Measurements from ENCODE around the gene NLK. TPM values are rescaled to one million over a fixed set of nuclear protein-coding genes. Genes with fewer than 3 reads are reported as not detected.

The NLK gene
- total RNA-seq, 1 experiment from 2014 or later, result 40.3 TPM

GRCh38 chr17:28144019-28144418, 101.5 kb downstream of the NLK start (continued):
- no peak for TF ChIP-seq CTCF (IDR thresholded peaks at IDR 0.05)
- no peak for TF ChIP-seq TP53 (CRISPR knock-in tag; IDR thresholded peaks at IDR 0.05)
- TF ChIP-seq ZNF396 (CRISPR knock-in tag; IDR thresholded peaks at IDR 0.05; ENCODE audit: borderline replicate concordance), result no peak
- no peak for TF ChIP-seq CREB1 (CRISPR knock-in tag; IDR thresholded peaks at IDR 0.05)
- no peak for TF ChIP-seq E2F1 (CRISPR knock-in tag; IDR thresholded peaks at IDR 0.05)

GRCh38 chr17:28145348-28145747, 102.9 kb downstream of the NLK start:
- ChIA-PET CTCF (interaction anchor here (1.4 kb wide), 1 partner anchor 15 kb away, joined by 3 read pairs; no protein-coding TSS in a partner anchor), POLR2A (no interaction called here)
- no peak overlapping the region for H3K27ac Mint-ChIP-seq
- TF ChIP-seq PRRX2 (CRISPR knock-in tag; IDR thresholded peaks at IDR 0.05) (no peak), MYBL2 (CRISPR knock-in tag; IDR thresholded peaks at IDR 0.05) (no peak), TEAD1 (CRISPR knock-in tag; IDR thresholded peaks at IDR 0.05) (no peak), FOXJ3 (CRISPR knock-in tag; IDR thresholded peaks at IDR 0.05; ENCODE audit: borderline replicate concordance) (no peak), MLX (CRISPR knock-in tag; IDR thresholded peaks at IDR 0.05) (no peak), ZNF281 (CRISPR knock-in tag; IDR thresholded peaks at IDR 0.05) (no peak), TCF7 (CRISPR knock-in tag; IDR thresholded peaks at IDR 0.05; ENCODE audit: low read depth) (no peak), ZNF121 (CRISPR knock-in tag; IDR thresholded peaks at IDR 0.05) (no peak), TP53 (CRISPR knock-in tag; IDR thresholded peaks at IDR 0.05) (no peak), HMGXB4 (CRISPR knock-in tag; IDR thresholded peaks at IDR 0.05) (no peak), SMAD4 (CRISPR knock-in tag; IDR thresholded peaks at IDR 0.05) (no peak), SOX15 (CRISPR knock-in tag; IDR thresholded peaks at IDR 0.05) (no peak), TEAD4 (CRISPR knock-in tag; IDR thresholded peaks at IDR 0.05) (no peak), HMGA2 (CRISPR knock-in tag; IDR thresholded peaks at IDR 0.05) (no peak), MAX (CRISPR knock-in tag; IDR thresholded peaks at IDR 0.05) (no peak), CREM (CRISPR knock-in tag; IDR thresholded peaks at IDR 0.05) (no peak), NFATC4 (CRISPR knock-in tag; IDR thresholded peaks at IDR 0.05) (no peak)
- H3K4me3 Mint-ChIP-seq, result no peak overlapping the region
- peaks cover 4% of the 10 kb centered on the region; the same call in 1 of the 2 replicates for H3K36me3 Mint-ChIP-seq
- H3K4me1 Mint-ChIP-seq, result peaks cover 7% of the 10 kb centered on the region
- DNase-seq (ENCODE audit: low spot score), result no peak
- no peaks in the 10 kb centered on the region for H3K9me3 Mint-ChIP-seq
- no peak for ATAC-seq
- no peaks in the 10 kb centered on the region for H3K27me3 Mint-ChIP-seq (ENCODE audit: low read depth)
